ENCODE results near the gene SRSF9. TPM values are rescaled to one million over a fixed set of nuclear protein-coding genes. Genes with fewer than 3 reads are reported as not detected.

Gene SRSF9
- total RNA-seq, 1 experiment from 2014 or later: 302 TPM

DNA sequence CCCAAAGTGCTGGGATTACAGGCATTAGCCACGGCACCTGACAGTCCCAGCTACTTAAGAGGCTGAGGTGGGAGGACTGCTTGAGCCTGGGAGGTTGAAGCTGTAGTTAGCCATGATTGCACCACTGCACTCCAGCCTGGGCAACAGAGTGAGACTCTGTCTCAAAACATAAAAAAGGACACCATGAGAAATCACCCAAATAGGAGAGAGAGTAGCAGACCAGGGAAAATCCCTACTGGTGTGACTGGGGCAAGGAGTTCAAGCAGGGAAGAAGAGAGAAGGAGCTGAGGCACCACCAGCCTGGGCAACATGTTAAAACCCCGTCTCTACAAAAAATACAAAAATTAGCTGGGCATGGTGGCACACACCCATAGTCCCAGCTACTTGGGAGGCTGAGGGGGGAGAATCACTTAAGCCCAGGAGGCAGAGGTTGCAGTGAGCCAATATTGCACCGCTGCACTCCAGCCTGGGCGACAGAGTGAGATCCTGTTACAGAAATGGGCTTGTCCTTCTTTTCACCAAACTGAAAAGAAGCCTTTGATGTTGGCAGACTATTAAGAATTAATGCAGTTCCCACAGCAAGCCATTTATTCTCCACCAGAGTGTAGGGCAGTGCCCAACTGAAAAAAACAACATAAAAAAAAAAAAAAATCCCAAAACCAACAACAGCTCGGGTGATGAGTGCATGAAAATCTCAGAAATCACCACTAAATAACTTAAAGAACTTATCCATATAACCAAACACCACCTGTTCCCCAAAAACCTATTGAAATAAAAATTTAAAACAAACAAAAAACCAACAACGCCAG lies 4.5 kb upstream of the SRSF9 start:
- no peaks in the 10 kb centered on the region for H3K79me2 ChIP-seq (ENCODE audit: insufficient read depth, low read length)
- H3K9ac ChIP-seq (ENCODE audit: extremely low read depth, insufficient read length, low read length): no peak overlapping the region
- Mint-ChIP-seq H3K4me1 (peaks cover 15% of the 10 kb centered on the region in 2 experiments), H3K27ac (peak overlapping the region in 2 of 3 experiments; percentile 50 to 83; a peak in 4 of 7 replicates), H3K27me3 (ENCODE audit: low read depth) (no peaks in the 10 kb centered on the region), H3K36me3 (ENCODE audit: insufficient read depth in 1 of 3, low read depth in 3 of 3) (no peaks in the 10 kb centered on the region), H3K9me3 (no peaks in the 10 kb centered on the region), H3K4me3 (no peak overlapping the region)
- H2BK15ac ChIP-seq (ENCODE audit: low read depth, low read length): no peak overlapping the region
- no CpG with 5 or more reads among the region's 6 CpGs for WGBS (ENCODE audit: extremely low coverage, insufficient read length, low lambda C conversion rate)
- H3K23me2 ChIP-seq (ENCODE audit: insufficient read length, low read depth, low read length, poor library complexity, severe bottlenecking): no peaks in the 10 kb centered on the region
- no peak overlapping the region for H4K5ac ChIP-seq (ENCODE audit: insufficient read length, low read depth, low read length)
- H3K14ac ChIP-seq (ENCODE audit: insufficient read depth, low read length): no peak overlapping the region
- no peak overlapping the region for H3K56ac ChIP-seq (ENCODE audit: insufficient read length, low read depth, low read length)
- no peak overlapping the region for H2BK20ac ChIP-seq (ENCODE audit: low read depth, low read length, poor library complexity, severe bottlenecking)
- H4K8ac ChIP-seq (replicated peaks; ENCODE audit: insufficient read length, low read depth, low read length): no peak overlapping the region
- H4K20me1 ChIP-seq (ENCODE audit: control insufficient read depth, insufficient read depth, insufficient read length): no peaks in the 10 kb centered on the region
- H3K23ac ChIP-seq (ENCODE audit: insufficient read length, low read depth, low read length): no peak overlapping the region
- no peak overlapping the region for H2BK12ac ChIP-seq (ENCODE audit: insufficient read length, low read depth, low read length)
- TF ChIP-seq, protein P1, sequence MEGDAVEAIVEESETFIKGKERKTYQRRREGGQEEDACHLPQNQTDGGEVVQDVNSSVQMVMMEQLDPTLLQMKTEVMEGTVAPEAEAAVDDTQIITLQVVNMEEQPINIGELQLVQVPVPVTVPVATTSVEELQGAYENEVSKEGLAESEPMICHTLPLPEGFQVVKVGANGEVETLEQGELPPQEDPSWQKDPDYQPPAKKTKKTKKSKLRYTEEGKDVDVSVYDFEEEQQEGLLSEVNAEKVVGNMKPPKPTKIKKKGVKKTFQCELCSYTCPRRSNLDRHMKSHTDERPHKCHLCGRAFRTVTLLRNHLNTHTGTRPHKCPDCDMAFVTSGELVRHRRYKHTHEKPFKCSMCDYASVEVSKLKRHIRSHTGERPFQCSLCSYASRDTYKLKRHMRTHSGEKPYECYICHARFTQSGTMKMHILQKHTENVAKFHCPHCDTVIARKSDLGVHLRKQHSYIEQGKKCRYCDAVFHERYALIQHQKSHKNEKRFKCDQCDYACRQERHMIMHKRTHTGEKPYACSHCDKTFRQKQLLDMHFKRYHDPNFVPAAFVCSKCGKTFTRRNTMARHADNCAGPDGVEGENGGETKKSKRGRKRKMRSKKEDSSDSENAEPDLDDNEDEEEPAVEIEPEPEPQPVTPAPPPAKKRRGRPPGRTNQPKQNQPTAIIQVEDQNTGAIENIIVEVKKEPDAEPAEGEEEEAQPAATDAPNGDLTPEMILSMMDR (conservative IDR thresholded peaks at IDR 0.05): no peak
- H3K79me1 ChIP-seq (ENCODE audit: insufficient read depth, low read depth, low read length, poor library complexity, severe bottlenecking): no peaks in the 10 kb centered on the region
- no peak overlapping the region for H2BK120ac ChIP-seq (ENCODE audit: low read depth, low read length, poor library complexity, severe bottlenecking)
- no peak overlapping the region for H3K18ac ChIP-seq (ENCODE audit: insufficient read length, low read depth, low read length)
- H3K4ac ChIP-seq (ENCODE audit: low read depth, low read length): no peak overlapping the region
- no peak overlapping the region for H2AFZ ChIP-seq (ENCODE audit: low read length)
- no peak overlapping the region for H4K91ac ChIP-seq (ENCODE audit: insufficient read length, low read depth, low read length)
- no peaks in the 10 kb centered on the region for H3K27me3 ChIP-seq (ENCODE audit: insufficient read depth, low read length)
- H3K4me2 ChIP-seq (ENCODE audit: insufficient read depth, insufficient read length, low read length): no peak overlapping the region
- H3K9me3 ChIP-seq (ENCODE audit: control insufficient read depth, low read depth, low read length): no peaks in the 10 kb centered on the region
- DNase-seq: no peak
- no peak overlapping the region for H2AK5ac ChIP-seq (ENCODE audit: insufficient read length, low read length)
- H3K4me1 ChIP-seq (ENCODE audit: insufficient read depth, low read length): no peaks in the 10 kb centered on the region; the same call in 1 of the 2 replicates
- no peak overlapping the region for H3T11ph ChIP-seq (ENCODE audit: low read length)
- no peak overlapping the region for H2BK5ac ChIP-seq (ENCODE audit: insufficient read length, low read length)
- H3K27ac ChIP-seq (ENCODE audit: insufficient read length, low read depth, low read length): no peak overlapping the region

Data from H9 (cell line).